Measurements from ENCODE around the gene DNAJC21. TPM values are rescaled to one million over a fixed set of nuclear protein-coding genes. Genes with fewer than 3 reads are reported as not detected.

Gene DNAJC21
- total RNA-seq, 1 experiment from 2014 or later, result 21.8 TPM

- peak; percentile 75 for DNase-seq
- Histone ChIP-seq H3K36me3 (ENCODE audit: low read depth, low read length) (peaks cover 4% of the 10 kb centered on the region; the same call in 1 of the 2 replicates), H3K27ac (ENCODE audit: low read length) (no peak overlapping the region), H2AFZ (ENCODE audit: low read length) (no peak overlapping the region), H4K20me1 (ENCODE audit: low read length) (no peaks in the 10 kb centered on the region), H3K9ac (ENCODE audit: low read length) (no peak overlapping the region), H3K27me3 (ENCODE audit: low read length) (no peaks in the 10 kb centered on the region), H3K4me2 (ENCODE audit: low read length) (0 out of 2 replicates have a peak overlapping the region, but pooled peaks have one; percentile 1), H3K79me2 (ENCODE audit: low read length) (no peaks in the 10 kb centered on the region), H3K4me1 (ENCODE audit: insufficient read depth, low read length) (peaks cover 13% of the 10 kb centered on the region), H3K9me2 (replicated peaks; ENCODE audit: low read length) (no peaks in the 10 kb centered on the region), H3K4me3 (ENCODE audit: low read length) (no peak overlapping the region), H3K9me3 (ENCODE audit: low read length) (no peaks in the 10 kb centered on the region), H3F3A (ENCODE audit: low read length, unreplicated experiment) (no peaks in the 10 kb centered on the region)
- no TSS peak for BruUV-seq (replicated peaks)
- intact Hi-C loops (cut with micrococcal nuclease), result loop anchor here (2.0 kb wide), 2 partner anchors 29 to 43 kb away; no protein-coding TSS in a partner anchor
- ChIA-PET CTCF (no interaction called here), POLR2A (ENCODE audit: unreplicated experiment) (no interaction called here)
- peak; percentile 91 for ATAC-seq
- TF ChIP-seq EZH2 (IDR thresholded peaks at IDR 0.05; ENCODE audit: low read length, unreplicated experiment), result no peak
- TF ChIP-seq, protein P1, sequence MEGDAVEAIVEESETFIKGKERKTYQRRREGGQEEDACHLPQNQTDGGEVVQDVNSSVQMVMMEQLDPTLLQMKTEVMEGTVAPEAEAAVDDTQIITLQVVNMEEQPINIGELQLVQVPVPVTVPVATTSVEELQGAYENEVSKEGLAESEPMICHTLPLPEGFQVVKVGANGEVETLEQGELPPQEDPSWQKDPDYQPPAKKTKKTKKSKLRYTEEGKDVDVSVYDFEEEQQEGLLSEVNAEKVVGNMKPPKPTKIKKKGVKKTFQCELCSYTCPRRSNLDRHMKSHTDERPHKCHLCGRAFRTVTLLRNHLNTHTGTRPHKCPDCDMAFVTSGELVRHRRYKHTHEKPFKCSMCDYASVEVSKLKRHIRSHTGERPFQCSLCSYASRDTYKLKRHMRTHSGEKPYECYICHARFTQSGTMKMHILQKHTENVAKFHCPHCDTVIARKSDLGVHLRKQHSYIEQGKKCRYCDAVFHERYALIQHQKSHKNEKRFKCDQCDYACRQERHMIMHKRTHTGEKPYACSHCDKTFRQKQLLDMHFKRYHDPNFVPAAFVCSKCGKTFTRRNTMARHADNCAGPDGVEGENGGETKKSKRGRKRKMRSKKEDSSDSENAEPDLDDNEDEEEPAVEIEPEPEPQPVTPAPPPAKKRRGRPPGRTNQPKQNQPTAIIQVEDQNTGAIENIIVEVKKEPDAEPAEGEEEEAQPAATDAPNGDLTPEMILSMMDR (conservative IDR thresholded peaks at IDR 0.05; ENCODE audit: low read depth, low read length), result no peak
- no peak for TF ChIP-seq EZH2phosphoT487 (IDR thresholded peaks at IDR 0.05; ENCODE audit: borderline replicate concordance, low read length)
These were observed 30.0 kb downstream of the DNAJC21 start for GRCh38 chr5:34959323-34959722.

- Histone ChIP-seq H2AFZ (ENCODE audit: low read length) (no peak overlapping the region), H3K4me1 (ENCODE audit: insufficient read depth, low read length) (no peaks in the 10 kb centered on the region), H3K9me2 (replicated peaks; ENCODE audit: low read length) (no peaks in the 10 kb centered on the region), H3F3A (ENCODE audit: low read length, unreplicated experiment) (no peaks in the 10 kb centered on the region), H4K20me1 (ENCODE audit: low read length) (no peaks in the 10 kb centered on the region), H3K36me3 (ENCODE audit: low read depth, low read length) (no peaks in the 10 kb centered on the region), H3K9ac (ENCODE audit: low read length) (no peak overlapping the region), H3K27me3 (ENCODE audit: low read length) (no peaks in the 10 kb centered on the region), H3K27ac (ENCODE audit: low read length) (no peak overlapping the region), H3K4me2 (ENCODE audit: low read length) (no peak overlapping the region), H3K4me3 (ENCODE audit: low read length) (no peak overlapping the region), H3K9me3 (ENCODE audit: low read length) (no peaks in the 10 kb centered on the region), H3K79me2 (ENCODE audit: low read length) (no peaks in the 10 kb centered on the region)
- ChIA-PET POLR2A (ENCODE audit: unreplicated experiment) (no interaction called here), CTCF (no interaction called here)
- intact Hi-C loops (cut with micrococcal nuclease), result no loop called here
- BruUV-seq (replicated peaks), result no TSS peak
- no peak for DNase-seq
- no peak for ATAC-seq
- TF ChIP-seq EZH2 (IDR thresholded peaks at IDR 0.05; ENCODE audit: low read length, unreplicated experiment) (no peak), EZH2phosphoT487 (IDR thresholded peaks at IDR 0.05; ENCODE audit: borderline replicate concordance, low read length) (no peak)
- TF ChIP-seq, protein P1 (conservative IDR thresholded peaks at IDR 0.05; ENCODE audit: low read depth, low read length), result no peak
These were observed 38.2 kb downstream of the DNAJC21 start for GRCh38 chr5:34967540-34967939.

GRCh38 chr5:34968258-34968657 lies 38.9 kb downstream of the DNAJC21 start:
- Histone ChIP-seq H4K20me1 (ENCODE audit: low read length) (no peaks in the 10 kb centered on the region), H3F3A (ENCODE audit: low read length, unreplicated experiment) (no peaks in the 10 kb centered on the region), H3K4me1 (ENCODE audit: insufficient read depth, low read length) (no peaks in the 10 kb centered on the region), H3K9me3 (ENCODE audit: low read length) (no peaks in the 10 kb centered on the region), H3K79me2 (ENCODE audit: low read length) (no peaks in the 10 kb centered on the region), H3K27ac (ENCODE audit: low read length) (no peak overlapping the region), H3K4me2 (ENCODE audit: low read length) (no peak overlapping the region), H3K4me3 (ENCODE audit: low read length) (no peak overlapping the region), H3K27me3 (ENCODE audit: low read length) (no peaks in the 10 kb centered on the region), H2AFZ (ENCODE audit: low read length) (no peak overlapping the region), H3K36me3 (ENCODE audit: low read depth, low read length) (no peaks in the 10 kb centered on the region), H3K9ac (ENCODE audit: low read length) (no peak overlapping the region), H3K9me2 (replicated peaks; ENCODE audit: low read length) (no peaks in the 10 kb centered on the region)
- CTCF ChIA-PET, result no interaction called here
- ATAC-seq (no peak), DNase-seq (no peak)
- TF ChIP-seq EZH2phosphoT487 (IDR thresholded peaks at IDR 0.05; ENCODE audit: borderline replicate concordance, low read length) (no peak), EZH2 (IDR thresholded peaks at IDR 0.05; ENCODE audit: low read length, unreplicated experiment) (no peak)
- TF ChIP-seq, protein P1 (conservative IDR thresholded peaks at IDR 0.05; ENCODE audit: low read depth, low read length), result no peak
- intact Hi-C loops (cut with micrococcal nuclease), result no loop called here
- BruUV-seq (replicated peaks), result no TSS peak
- POLR2A ChIA-PET (ENCODE audit: unreplicated experiment), result interaction anchor here (0.6 kb wide), 1 partner anchor 919 kb away, joined by 3 read pairs; no protein-coding TSS in a partner anchor
